H9 (cell line): ENCODE results near the gene LMF1. TPM values are rescaled to one million over a fixed set of nuclear protein-coding genes. Genes with fewer than 3 reads are reported as not detected.

ENCODE experiments used
- DNase-seq: peaks from one replicate; pipeline ENCODE4 v3.0.0-alpha.2; 2017
- H2AFZ ChIP-seq: one replicate; pipeline ENCODE4 v1.6.1; 2013; ENCODE audit warnings: mild to moderate bottlenecking, low read length, control low read depth, moderate library complexity
- H2AK5ac ChIP-seq: 2 replicates; pipeline ENCODE4 v1.6.1; 2013; ENCODE audit warnings: low read length, control low read depth, mixed read lengths; ENCODE audit not compliant: insufficient read length
- H2BK120ac ChIP-seq: one replicate; pipeline ENCODE4 v1.6.1; 2013; ENCODE audit warnings: low read depth, mild to moderate bottlenecking, low read length, control low read depth, inconsistent platforms; ENCODE audit not compliant: poor library complexity, severe bottlenecking
- H2BK12ac ChIP-seq: 2 replicates; pipeline ENCODE4 v1.6.1; 2013; ENCODE audit warnings: low read length, control low read depth, mixed read lengths, low read depth; ENCODE audit not compliant: insufficient read length
- H2BK15ac ChIP-seq: 2 replicates; pipeline ENCODE4 v1.6.1; 2013; ENCODE audit warnings: low read depth, low read length, control low read depth
- H2BK20ac ChIP-seq: one replicate; pipeline ENCODE4 v1.6.1; 2013; ENCODE audit warnings: low read depth, mild to moderate bottlenecking, low read length, control low read depth, inconsistent platforms; ENCODE audit not compliant: poor library complexity, severe bottlenecking
- H2BK5ac ChIP-seq: 2 replicates; pipeline ENCODE4 v1.6.1; 2013; ENCODE audit warnings: low read length, control low read depth, mixed read lengths; ENCODE audit not compliant: insufficient read length
- H3K14ac ChIP-seq: 2 replicates; pipeline ENCODE4 v1.6.1; 2013; ENCODE audit warnings: low read length, control low read depth; ENCODE audit not compliant: insufficient read depth
- H3K18ac ChIP-seq: 2 replicates; pipeline ENCODE4 v1.6.1; 2013; ENCODE audit warnings: low read depth, mild to moderate bottlenecking, mixed read lengths, low read length, control low read depth; ENCODE audit not compliant: insufficient read length
- H3K23ac ChIP-seq: 2 replicates; pipeline ENCODE4 v1.6.1; 2013; ENCODE audit warnings: low read length, control low read depth, mixed read lengths, low read depth; ENCODE audit not compliant: insufficient read length
- H3K23me2 ChIP-seq: 2 replicates; pipeline ENCODE4 v1.6.1; 2013; ENCODE audit warnings: low read depth, mild to moderate bottlenecking, mixed read lengths, low read length, control low read depth; ENCODE audit not compliant: insufficient read length, poor library complexity, severe bottlenecking
- H3K27ac ChIP-seq: 2 replicates; pipeline ENCODE4 v1.5.1; 2013; ENCODE audit warnings: low read length, control low read depth, mixed read lengths, low read depth; ENCODE audit not compliant: insufficient read length
- H3K27me3 ChIP-seq: 2 replicates; pipeline ENCODE4 v1.6.1; 2013; ENCODE audit warnings: low read length, control low read depth, inconsistent platforms; ENCODE audit not compliant: insufficient read depth
- H3K4ac ChIP-seq: 2 replicates; pipeline ENCODE4 v1.6.1; 2013; ENCODE audit warnings: low read depth, mild to moderate bottlenecking, control low read depth, inconsistent platforms, low read length, moderate library complexity
- H3K4me1 ChIP-seq: 2 replicates; pipeline ENCODE4 v1.6.1; 2013; ENCODE audit warnings: low read length, control low read depth, inconsistent platforms; ENCODE audit not compliant: insufficient read depth
- H3K4me2 ChIP-seq: 2 replicates; pipeline ENCODE4 v1.6.1; 2013; ENCODE audit warnings: low read length, control low read depth, mixed read lengths; ENCODE audit not compliant: insufficient read length, insufficient read depth
- H3K56ac ChIP-seq: 2 replicates; pipeline ENCODE4 v1.6.1; 2013; ENCODE audit warnings: low read depth, mild to moderate bottlenecking, mixed read lengths, low read length, control low read depth; ENCODE audit not compliant: insufficient read length
- H3K79me1 ChIP-seq: 2 replicates; pipeline ENCODE4 v1.6.1; 2013; ENCODE audit warnings: low read depth, mild to moderate bottlenecking, moderate library complexity, low read length, control low read depth, inconsistent platforms; ENCODE audit not compliant: insufficient read depth, poor library complexity, severe bottlenecking
- H3K79me2 ChIP-seq: 2 replicates; pipeline ENCODE4 v1.6.1; 2013; ENCODE audit warnings: low read length, control low read depth, inconsistent platforms; ENCODE audit not compliant: insufficient read depth
- H3K9ac ChIP-seq: 2 replicates; pipeline ENCODE4 v1.6.1; 2013; ENCODE audit warnings: low read length, control low read depth, mixed read lengths; ENCODE audit not compliant: insufficient read length; ENCODE audit errors: extremely low read depth
- H3K9me3 ChIP-seq: one replicate; pipeline ENCODE4 v1.6.1; 2013; ENCODE audit warnings: low read depth, low read length, inconsistent platforms; ENCODE audit not compliant: control insufficient read depth
- H3T11ph ChIP-seq: one replicate; pipeline ENCODE4 v1.6.1; 2013; ENCODE audit warnings: mild to moderate bottlenecking, low read length, control low read depth, inconsistent platforms
- H4K20me1 ChIP-seq: one replicate; pipeline ENCODE4 v1.6.1; 2013; ENCODE audit not compliant: control insufficient read depth, insufficient read length, insufficient read depth
- H4K5ac ChIP-seq: 2 replicates; pipeline ENCODE4 v1.6.1; 2013; ENCODE audit warnings: low read depth, mild to moderate bottlenecking, mixed read lengths, low read length, control low read depth; ENCODE audit not compliant: insufficient read length
- H4K8ac ChIP-seq: replicated peaks from 2 replicates; pipeline ENCODE4 v1.6.1; 2013; ENCODE audit warnings: low read length, control low read depth, mixed read lengths, low read depth; ENCODE audit not compliant: insufficient read length
- H4K91ac ChIP-seq: 2 replicates; pipeline ENCODE4 v1.6.1; 2013; ENCODE audit warnings: low read depth, mild to moderate bottlenecking, moderate library complexity, mixed read lengths, low read length, control low read depth; ENCODE audit not compliant: insufficient read length
- H3K27ac Mint-ChIP-seq, 3 experiments: 2 replicates in 2 of 3; 3 replicates in 1 of 3; pipeline ENCODE4 v1.8.0; 2020 to 2021; ENCODE audit warnings: mixed read lengths in 3 of 3, mild to moderate bottlenecking in 1 of 3, moderate library complexity in 1 of 3
- H3K27me3 Mint-ChIP-seq: 2 replicates; pipeline ENCODE4 v1.8.0; 2021; ENCODE audit warnings: low read depth, mild to moderate bottlenecking, moderate library complexity, mixed read lengths
- H3K36me3 Mint-ChIP-seq, 3 experiments: 2 replicates in 2 of 3; 3 replicates in 1 of 3; pipeline ENCODE4 v1.8.0; 2020 to 2021; ENCODE audit warnings: low read depth in 3 of 3, mixed read lengths in 3 of 3; ENCODE audit not compliant: insufficient read depth in 1 of 3
- H3K4me1 Mint-ChIP-seq, 2 experiments: 2 replicates each; pipeline ENCODE4 v1.8.0; 2020; ENCODE audit warnings: mixed read lengths in 2 of 2
- H3K4me3 Mint-ChIP-seq, 2 experiments: 2 replicates in 1 of 2; 3 replicates in 1 of 2; pipeline ENCODE4 v1.8.0; 2020 to 2021; ENCODE audit warnings: mild to moderate bottlenecking in 2 of 2, mixed read lengths in 2 of 2, moderate library complexity in 1 of 2
- H3K9me3 Mint-ChIP-seq, 2 experiments: 2 replicates in 1 of 2; 3 replicates in 1 of 2; pipeline ENCODE4 v1.8.0; 2020; ENCODE audit warnings: mild to moderate bottlenecking in 2 of 2, mixed read lengths in 2 of 2, moderate library complexity in 1 of 2
- WGBS: extraction: QIAGEN DNeasy Blood & Tissue Kit; methylation state at CpG from one replicate; pipeline ENCODE4 v1.1.7; 2013; ENCODE audit warnings: missing lambda C conversion rate, low lambda C conversion rate, mixed read lengths; ENCODE audit not compliant: insufficient read length; ENCODE audit errors: extremely low coverage; 5-methylcytosine and 5-hydroxymethylcytosine counted together
- total RNA-seq: library from RNA; stranded (reverse); gene quantifications from 2 replicates; pipeline ENCODE4 v1.2.1, GENCODE V29; 2021
- TF ChIP-seq, protein P1 (sequence below): fragments of 200-600 bp; sonication (generic); conservative IDR thresholded peaks from 3 replicates; pipeline ENCODE4 v1.8.0; 2021; ENCODE audit warnings: antibody characterized with exemption, mild to moderate bottlenecking

LMF1 gene
- total RNA-seq, 1 experiment from 2014 or later: 7.1 TPM

DNA sequence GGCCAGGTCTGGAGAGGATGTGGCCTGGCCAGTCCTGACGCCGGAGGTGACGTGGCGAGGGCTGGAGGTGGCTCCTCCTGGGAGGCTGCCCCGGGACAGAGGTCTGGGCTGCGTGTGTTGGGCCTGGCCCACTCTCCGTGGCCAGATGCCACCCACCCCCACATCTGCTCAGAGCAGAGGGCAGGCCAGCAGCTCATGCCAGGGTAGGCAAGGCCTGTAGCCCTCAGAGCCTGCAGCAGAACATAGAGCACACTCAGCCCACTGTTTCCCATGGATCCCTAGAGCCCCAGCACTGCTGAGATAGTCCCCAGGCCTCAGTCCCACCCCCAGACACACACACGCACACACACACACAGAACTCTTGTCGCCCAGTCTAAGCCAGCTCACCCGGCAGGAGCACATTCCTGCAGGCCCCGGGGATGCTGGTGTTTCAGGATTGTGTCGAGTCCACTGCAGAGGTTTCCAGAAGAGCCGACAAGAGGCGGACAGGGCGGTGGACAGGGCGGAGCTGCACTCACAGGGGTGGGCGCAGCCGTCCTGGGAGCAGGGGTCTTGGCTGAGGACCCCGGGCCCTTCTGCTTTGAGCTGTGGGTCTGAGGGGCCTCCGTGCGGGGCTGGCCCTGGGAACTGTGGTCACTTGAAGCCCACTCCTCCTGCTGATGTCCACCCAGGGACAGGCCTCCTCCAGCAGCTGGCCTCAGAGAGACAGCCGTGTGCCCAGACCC is 44.1 kb upstream of the LMF1 start:
- Histone ChIP-seq H3K9ac (no peak overlapping the region), H3T11ph (no peak overlapping the region), H3K79me1 (no peaks in the 10 kb centered on the region), H3K9me3 (no peaks in the 10 kb centered on the region), H4K8ac (no peak overlapping the region), H3K4me2 (no peak overlapping the region), H2BK20ac (no peak overlapping the region), H3K23ac (no peak overlapping the region), H2BK15ac (no peak overlapping the region), H2BK5ac (no peak overlapping the region), H2AK5ac (no peak overlapping the region), H3K27ac (no peak overlapping the region), H2BK12ac (no peak overlapping the region), H4K91ac (no peak overlapping the region), H3K4ac (no peak overlapping the region), H2BK120ac (no peak overlapping the region), H3K79me2 (no peaks in the 10 kb centered on the region), H3K4me1 (no peaks in the 10 kb centered on the region), H4K5ac (no peak overlapping the region), H3K14ac (no peak overlapping the region; the same call in 1 of the 2 replicates), H3K18ac (no peak overlapping the region), H3K56ac (no peak overlapping the region), H3K27me3 (no peaks in the 10 kb centered on the region), H3K23me2 (no peaks in the 10 kb centered on the region), H4K20me1 (no peaks in the 10 kb centered on the region), H2AFZ (no peak overlapping the region)
- H3K27me3 Mint-ChIP-seq: peaks cover 4% of the 10 kb centered on the region; the same call in 1 of the 2 replicates
- no peaks in the 10 kb centered on the region for H3K9me3 Mint-ChIP-seq
- H3K36me3 Mint-ChIP-seq: no peaks in the 10 kb centered on the region
- no CpG with 5 or more reads among the region's 22 CpGs for WGBS
- no peak overlapping the region for H3K4me3 Mint-ChIP-seq
- H3K27ac Mint-ChIP-seq: peak overlapping the region in 1 of 3 experiments; percentile 85; a peak in 3 of 7 replicates
- no peak for DNase-seq
- TF ChIP-seq, protein P1, sequence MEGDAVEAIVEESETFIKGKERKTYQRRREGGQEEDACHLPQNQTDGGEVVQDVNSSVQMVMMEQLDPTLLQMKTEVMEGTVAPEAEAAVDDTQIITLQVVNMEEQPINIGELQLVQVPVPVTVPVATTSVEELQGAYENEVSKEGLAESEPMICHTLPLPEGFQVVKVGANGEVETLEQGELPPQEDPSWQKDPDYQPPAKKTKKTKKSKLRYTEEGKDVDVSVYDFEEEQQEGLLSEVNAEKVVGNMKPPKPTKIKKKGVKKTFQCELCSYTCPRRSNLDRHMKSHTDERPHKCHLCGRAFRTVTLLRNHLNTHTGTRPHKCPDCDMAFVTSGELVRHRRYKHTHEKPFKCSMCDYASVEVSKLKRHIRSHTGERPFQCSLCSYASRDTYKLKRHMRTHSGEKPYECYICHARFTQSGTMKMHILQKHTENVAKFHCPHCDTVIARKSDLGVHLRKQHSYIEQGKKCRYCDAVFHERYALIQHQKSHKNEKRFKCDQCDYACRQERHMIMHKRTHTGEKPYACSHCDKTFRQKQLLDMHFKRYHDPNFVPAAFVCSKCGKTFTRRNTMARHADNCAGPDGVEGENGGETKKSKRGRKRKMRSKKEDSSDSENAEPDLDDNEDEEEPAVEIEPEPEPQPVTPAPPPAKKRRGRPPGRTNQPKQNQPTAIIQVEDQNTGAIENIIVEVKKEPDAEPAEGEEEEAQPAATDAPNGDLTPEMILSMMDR: no peak
- H3K4me1 Mint-ChIP-seq: peaks cover 0 to 3% of the 10 kb centered on the region in 2 experiments; a peak in 1 of 4 replicates
